Suppressor macrophage treated with lipopolysaccharide for 4 hours (primary cell): ENCODE measurements around the gene PIGW.
A peak's percentile ranks its signal among the peaks of the same experiment; 100 is the strongest.

Experiments
- DNase-seq: peaks from one replicate; pipeline ENCODE4 v3.0.0-alpha.2; 2020

PIGW gene

GRCh38 chr17:36509272-36509985, 25.4 kb upstream of the PIGW start:
- DNase-seq: no peak

- no peak for DNase-seq
Measured at GRCh38 chr17:36510636-36511035, 24.2 kb upstream of the PIGW start.

DNA sequence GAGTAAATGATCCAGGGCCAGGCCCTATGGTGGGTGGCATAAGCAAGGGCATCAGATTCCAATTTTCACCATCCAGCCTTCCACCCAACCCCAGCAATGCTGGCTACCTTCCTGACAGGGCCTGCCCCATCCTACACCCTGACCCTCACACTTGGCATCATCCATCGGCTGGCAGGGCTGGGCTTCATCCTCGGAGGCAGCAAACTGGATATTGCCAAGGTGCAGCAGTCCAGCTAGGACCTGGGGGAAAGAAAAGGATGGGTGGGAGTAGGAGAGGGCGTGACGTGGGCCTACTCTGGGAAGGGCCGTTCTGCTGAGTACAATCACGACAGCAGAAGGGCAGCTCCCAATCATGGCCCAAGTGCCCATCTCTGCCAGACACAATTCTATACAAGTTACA, 23.6 kb upstream of the PIGW start:
- DNase-seq: no peak

DNA sequence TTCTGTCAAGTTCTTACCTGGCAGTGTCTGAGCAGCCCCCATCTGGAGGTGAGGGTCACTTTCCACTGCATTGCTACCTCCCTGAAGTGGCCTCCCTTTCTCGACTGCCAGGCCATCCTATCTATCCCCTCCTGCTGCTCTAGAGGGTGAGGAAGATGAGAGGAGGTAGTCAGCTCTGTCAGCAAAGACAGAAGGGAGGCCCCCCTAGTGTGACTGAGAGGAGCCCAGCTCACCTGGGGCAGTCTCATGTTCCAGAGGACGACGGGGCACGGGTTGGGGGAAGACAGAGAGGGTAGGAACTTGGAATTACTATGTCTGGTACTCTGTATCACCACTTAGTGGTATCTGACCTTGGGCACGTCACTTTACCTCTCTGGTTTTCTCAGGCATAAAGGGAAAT, 22.1 kb upstream of the PIGW start:
- no peak for DNase-seq

DNA sequence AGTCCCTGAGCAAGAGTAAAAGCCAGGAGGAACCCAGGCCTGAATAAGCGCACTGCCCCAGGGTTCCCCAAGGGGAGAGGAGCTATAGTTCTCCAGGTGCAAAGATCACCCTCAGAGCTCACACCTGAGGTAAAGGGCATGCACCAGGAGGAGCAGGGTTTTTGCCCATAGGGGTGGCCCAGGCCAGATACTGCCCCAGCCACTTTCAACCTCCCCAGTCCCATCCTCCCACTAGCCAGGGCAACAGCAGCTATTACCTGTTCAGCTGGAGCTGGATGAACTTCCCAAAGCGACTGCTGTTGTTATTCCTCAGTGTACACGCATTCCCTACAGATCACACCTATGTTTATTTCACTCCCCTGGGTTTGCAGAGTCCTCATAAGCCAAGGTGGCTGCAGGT, 19.9 kb upstream of the PIGW start:
- no peak for DNase-seq

DNA sequence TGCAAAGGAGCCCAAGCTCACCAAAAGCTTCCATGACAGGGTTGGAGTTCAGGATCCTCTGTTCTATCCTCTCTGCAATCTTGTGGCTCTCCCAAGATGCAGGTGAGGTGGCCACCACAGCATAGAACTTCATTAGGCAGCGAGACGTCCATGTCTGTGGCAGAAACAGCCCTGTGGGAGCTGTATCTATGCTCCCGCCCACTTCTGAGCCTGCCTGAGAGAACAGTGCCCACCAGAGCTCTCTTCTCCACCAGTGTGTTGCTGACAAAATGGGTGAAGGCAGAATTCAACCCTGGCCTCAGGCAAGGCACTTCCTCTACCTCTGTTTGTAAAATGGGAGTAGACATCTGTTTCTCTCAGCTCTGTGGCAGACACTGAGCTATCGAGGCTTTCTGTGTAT, 18.9 kb upstream of the PIGW start:
- DNase-seq: no peak

GRCh38 chr17:36523113-36523512, 11.7 kb upstream of the PIGW start:
- DNase-seq: no peak

- DNase-seq: no peak
Measured at GRCh38 chr17:36524428-36524876, 10.3 kb upstream of the PIGW start.

GRCh38 chr17:36525113-36525512, 9.7 kb upstream of the PIGW start:
- DNase-seq: no peak

DNA sequence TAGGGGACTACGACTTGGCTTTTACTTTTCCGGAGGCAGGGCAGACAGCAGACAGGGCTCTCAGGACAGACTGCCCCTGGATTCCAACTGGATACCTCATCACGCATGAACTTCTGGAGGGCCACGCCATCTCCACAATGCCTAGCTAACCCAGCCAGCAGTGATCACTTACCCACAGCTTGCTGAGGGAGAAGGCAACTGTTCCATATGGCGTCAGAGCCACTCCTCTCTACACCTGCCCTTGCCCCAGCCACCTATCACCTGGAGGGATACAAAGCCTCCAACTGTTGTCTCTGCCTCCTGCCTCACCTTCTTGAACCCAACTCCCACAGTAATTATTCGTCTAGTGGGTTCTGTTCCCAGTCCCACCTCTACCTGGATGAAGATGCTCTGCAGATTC, 8.9 kb upstream of the PIGW start:
- DNase-seq: no peak

DNA sequence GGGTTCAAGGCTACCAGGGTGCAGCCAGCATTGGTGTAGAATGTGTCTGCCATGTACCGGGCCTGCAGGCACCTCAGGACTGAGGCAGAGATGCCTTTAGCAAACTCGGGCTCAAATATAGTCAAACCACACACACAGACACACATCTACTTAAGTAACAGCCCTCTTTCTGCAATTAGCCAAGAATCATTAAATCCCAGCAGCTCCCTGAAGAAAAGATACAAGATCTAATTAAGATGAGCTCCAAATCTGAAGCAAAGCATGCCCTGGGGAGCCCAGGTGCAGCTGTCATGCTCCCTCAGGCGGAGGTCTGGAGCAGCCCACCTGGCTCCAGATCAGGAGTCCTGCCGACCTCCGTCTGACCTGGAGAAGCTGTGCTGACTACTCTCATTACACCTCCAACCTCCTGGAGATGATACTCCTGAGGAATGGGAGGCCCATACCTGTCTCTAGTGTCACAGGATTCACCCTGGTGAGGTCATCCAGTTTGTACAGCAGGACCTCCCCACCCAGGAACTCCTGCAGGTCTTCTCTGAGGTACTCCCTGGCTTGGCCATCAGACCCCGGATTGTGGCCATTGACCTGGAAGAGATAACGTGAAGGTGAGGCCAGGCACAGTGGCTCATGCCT, 7.1 kb upstream of the PIGW start:
- DNase-seq: no peak

- no peak for DNase-seq
Measured at GRCh38 chr17:36529121-36529520, 5.7 kb upstream of the PIGW start.

- DNase-seq: no peak
Measured at GRCh38 chr17:36532435-36532975, 2.3 kb upstream of the PIGW start.

DNA sequence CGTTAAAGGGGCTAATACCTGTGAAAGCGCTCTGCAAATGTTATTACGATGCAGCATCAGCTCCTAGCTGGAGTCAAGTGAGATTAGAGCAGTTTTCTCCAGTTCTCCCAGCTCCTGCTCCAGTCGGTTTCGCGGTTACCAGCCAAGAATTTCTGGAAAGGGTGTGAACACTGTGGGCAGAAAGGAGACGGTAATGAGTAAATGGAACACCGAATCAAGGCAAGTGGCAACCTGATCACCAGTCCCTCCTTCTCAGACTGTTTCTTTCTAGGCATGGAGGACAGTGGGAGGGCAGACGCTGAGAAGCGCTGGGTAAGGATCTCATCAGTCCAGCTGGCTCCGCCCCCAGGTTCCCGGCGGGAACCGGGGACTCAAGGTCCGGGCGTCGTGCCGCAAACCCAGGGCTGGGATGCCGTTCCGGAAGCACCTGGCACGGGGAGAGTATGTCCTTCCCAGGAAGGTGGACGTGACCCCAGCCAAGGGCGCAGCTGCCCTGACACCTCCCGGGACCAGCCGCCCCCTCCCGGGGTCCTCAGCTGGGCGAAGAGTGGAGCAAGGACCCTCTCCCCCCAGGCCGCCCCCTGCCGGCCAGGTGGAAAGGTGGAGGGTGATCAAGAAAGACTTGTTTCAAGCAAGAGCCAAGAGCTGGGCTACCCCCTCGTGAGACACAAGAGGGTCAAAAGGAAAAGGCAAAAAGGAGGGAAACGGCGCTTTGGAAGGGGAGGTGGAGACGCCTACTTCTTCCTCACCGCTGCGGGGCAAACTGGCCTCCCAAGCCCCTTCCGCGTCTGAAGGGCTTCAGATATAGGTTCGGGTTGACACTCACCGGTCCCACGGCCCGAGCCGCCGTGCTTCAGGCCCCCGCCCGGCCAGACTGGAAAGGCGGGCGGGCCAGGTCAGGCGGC, 600 bp upstream of the PIGW start:
- peak; percentile 35 for DNase-seq

- DNase-seq: no peak
Measured at GRCh38 chr17:36535669-36536081, 888 bp downstream of the PIGW start.

GRCh38 chr17:36540696-36541095, 5.9 kb downstream of the PIGW start:
- DNase-seq: no peak

- DNase-seq: no peak
Measured at GRCh38 chr17:36542755-36543154, 8.0 kb downstream of the PIGW start.

- DNase-seq: peak; percentile 58
Measured at GRCh38 chr17:36544044-36544306, 9.2 kb downstream of the PIGW start.

DNA sequence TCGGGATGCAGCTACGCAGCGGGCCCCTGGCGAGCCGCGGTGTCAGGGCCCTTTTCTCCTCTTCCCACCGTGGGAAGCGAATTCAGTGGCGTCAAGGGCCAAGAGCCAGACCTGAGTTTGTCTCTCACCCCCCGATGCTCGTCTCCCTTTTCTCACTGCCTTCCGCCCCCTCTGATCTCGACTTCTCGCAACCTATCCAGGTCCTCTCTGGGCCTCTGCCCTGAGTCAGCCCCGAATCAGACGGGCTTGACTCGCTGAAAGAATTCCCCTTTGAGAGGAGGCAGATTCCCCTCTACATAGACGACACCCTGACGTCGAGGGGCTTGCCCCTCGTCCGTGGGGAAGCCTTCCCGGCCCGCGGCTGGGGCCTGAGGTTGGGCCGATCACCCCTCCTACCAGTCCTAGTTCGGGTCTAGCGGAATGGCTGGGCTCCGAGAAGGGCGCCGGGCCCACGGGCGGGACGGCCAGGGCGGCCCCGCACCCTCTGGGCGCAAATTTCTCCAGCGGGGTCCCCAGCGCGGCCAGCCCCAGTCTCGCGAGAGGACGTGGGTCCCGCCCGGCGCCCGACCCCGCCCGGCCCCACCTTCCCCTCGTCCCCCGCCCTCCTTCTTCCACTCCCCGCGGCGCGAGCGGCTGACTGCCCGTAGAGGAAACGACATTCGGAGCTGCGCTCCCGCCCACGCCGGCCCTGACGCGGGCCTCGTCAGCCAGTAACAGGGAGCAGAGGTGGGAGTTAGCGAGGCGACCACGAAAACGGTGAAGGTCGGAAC, 9.7 kb downstream of the PIGW start, which contains the start of gene GGNBP2:
GGNBP2 (plus strand) TSS at position 613 of the 770 bp plus-strand sequence. CDS start 806 bp downstream, outside the sequence.
- DNase-seq: peak; percentile 97

DNA sequence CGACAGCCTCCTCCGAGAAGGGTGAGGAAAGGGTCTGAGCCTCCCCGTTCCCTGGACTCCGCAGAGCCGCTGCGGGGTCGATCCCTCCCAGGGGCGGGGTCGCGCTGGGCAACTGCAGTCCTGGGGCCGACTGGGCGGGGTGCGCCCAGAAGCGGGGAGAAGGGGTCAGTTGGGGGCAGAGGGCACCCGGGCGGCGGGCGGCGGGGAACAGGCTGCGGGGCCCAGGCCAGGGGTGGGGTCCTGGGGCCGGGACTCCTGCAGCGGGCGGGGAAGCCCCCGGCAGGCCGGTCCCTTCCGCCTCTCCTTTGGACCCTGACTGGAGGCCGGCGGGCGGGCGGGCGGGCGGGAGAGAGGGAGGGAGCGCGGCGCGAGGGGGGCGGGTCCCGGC, 10.3 kb downstream of the PIGW start:
- DNase-seq: no peak

GRCh38 chr17:36545465-36546417, 11.0 kb downstream of the PIGW start:
- DNase-seq: peak; percentile 97
